Kidney epithelial cell (primary cell): ENCODE data around the gene NOPCHAP1. TPM values are rescaled to one million over a fixed set of nuclear protein-coding genes. Genes with fewer than 3 reads are reported as not detected.

Source experiments
- DNase-seq: peaks from one replicate; pipeline ENCODE4 v3.0.0-alpha.2; 2010; ENCODE audit warnings: low read depth
- H3K27me3 ChIP-seq: 2 replicates; pipeline ENCODE4 v1.6.0; 2011; ENCODE audit warnings: low read length; ENCODE audit not compliant: control insufficient read depth, insufficient read depth
- H3K36me3 ChIP-seq: 2 replicates; pipeline ENCODE4 v1.5.1; 2011; ENCODE audit warnings: low read length; ENCODE audit not compliant: control insufficient read depth, insufficient read depth
- H3K4me3 ChIP-seq: 2 replicates; pipeline ENCODE4 v1.5.1; 2011; ENCODE audit warnings: low read depth, mild to moderate bottlenecking, control low read depth, low read length
- total RNA-seq: library from RNA; depleted of rRNA; stranded (reverse); fragments of >200 nt; gene quantifications from 2 replicates; pipeline ENCODE4 v1.2.3, GENCODE V29; 2015
- TF ChIP-seq, protein P1 (sequence below): IDR thresholded peaks from 2 replicates; pipeline ENCODE4 v1.5.1; 2011; ENCODE audit warnings: mild to moderate bottlenecking, moderate library complexity, low read length, control low read depth, inconsistent platforms; ENCODE audit not compliant: insufficient read depth, poor library complexity, severe bottlenecking

The NOPCHAP1 gene
- total RNA-seq, 1 donor from 2014 or later: 9.9 TPM

GRCh38 chr12:105030820-105031807, 45.0 kb downstream of the NOPCHAP1 start:
- Histone ChIP-seq H3K4me3 (no peak overlapping the region), H3K27me3 (no peaks in the 10 kb centered on the region), H3K36me3 (no peaks in the 10 kb centered on the region)
- no peak for DNase-seq
- TF ChIP-seq, protein P1, sequence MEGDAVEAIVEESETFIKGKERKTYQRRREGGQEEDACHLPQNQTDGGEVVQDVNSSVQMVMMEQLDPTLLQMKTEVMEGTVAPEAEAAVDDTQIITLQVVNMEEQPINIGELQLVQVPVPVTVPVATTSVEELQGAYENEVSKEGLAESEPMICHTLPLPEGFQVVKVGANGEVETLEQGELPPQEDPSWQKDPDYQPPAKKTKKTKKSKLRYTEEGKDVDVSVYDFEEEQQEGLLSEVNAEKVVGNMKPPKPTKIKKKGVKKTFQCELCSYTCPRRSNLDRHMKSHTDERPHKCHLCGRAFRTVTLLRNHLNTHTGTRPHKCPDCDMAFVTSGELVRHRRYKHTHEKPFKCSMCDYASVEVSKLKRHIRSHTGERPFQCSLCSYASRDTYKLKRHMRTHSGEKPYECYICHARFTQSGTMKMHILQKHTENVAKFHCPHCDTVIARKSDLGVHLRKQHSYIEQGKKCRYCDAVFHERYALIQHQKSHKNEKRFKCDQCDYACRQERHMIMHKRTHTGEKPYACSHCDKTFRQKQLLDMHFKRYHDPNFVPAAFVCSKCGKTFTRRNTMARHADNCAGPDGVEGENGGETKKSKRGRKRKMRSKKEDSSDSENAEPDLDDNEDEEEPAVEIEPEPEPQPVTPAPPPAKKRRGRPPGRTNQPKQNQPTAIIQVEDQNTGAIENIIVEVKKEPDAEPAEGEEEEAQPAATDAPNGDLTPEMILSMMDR: no peak

DNA sequence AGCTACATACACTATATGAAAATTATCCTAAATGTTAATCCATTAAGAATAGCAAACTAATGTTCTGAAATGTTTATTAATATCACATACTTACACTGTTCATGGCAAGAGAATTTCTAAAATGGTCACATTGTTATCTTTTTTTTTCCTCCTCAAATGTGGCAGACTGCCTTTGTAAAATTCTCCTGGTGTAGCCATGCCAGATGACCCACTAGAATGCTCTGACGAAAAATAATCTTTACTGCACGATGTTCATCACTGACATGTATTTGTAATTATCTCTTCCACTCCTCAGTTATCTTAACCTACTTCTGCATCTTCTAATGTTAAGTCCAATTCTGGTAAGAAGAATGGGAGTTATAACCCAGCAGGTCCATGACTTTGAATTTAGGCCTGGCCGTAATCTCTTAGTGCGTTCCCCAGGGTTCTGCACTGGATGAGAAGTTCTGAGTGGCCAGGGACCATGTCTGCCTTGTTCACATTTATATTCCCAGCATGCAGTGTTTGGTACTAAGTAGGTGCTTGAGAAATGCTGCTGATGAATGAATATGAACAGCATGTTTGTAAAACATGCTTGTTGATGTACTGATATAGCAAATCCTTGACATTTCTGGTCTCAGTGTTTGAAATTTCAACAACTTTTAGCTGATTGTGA, 46.7 kb downstream of the NOPCHAP1 start:
- H3K27me3 ChIP-seq: no peaks in the 10 kb centered on the region
- no peaks in the 10 kb centered on the region for H3K36me3 ChIP-seq
- DNase-seq: no peak
- no peak overlapping the region for H3K4me3 ChIP-seq
- TF ChIP-seq, protein P1: no peak

GRCh38 chr12:105033851-105034250, 47.7 kb downstream of the NOPCHAP1 start:
- TF ChIP-seq, protein P1: no peak

More at GRCh38 chr12:105033851-105034250, 47.7 kb downstream of the NOPCHAP1 start:
- DNase-seq: no peak
- Histone ChIP-seq H3K4me3 (no peak overlapping the region), H3K27me3 (no peaks in the 10 kb centered on the region), H3K36me3 (no peaks in the 10 kb centered on the region)

Other genes starting within 250 kb of the NOPCHAP1 start
- gene SLC41A2, start 28.0 kb upstream of the NOPCHAP1 start, total RNA-seq: 26.3 and 50.0 TPM in 2 replicates
- 15.0 and 15.5 TPM in 2 replicates for gene ALDH1L2, start 98.1 kb downstream of the NOPCHAP1 start, total RNA-seq
- gene WASHC4, start 121.4 kb downstream of the NOPCHAP1 start, total RNA-seq: 60.4 and 61.4 TPM in 2 replicates
- 23.8 and 28.1 TPM in 2 replicates for gene APPL2, start 249.9 kb downstream of the NOPCHAP1 start, total RNA-seq